ENCODE measurements around the gene TRMT61B. TPM values are rescaled to one million over a fixed set of nuclear protein-coding genes. Genes with fewer than 3 reads are reported as not detected.

Gene TRMT61B
- total and polyA plus RNA-seq, 2 of the 13 experiments (the other 11 are each of a cell fraction or from before 2014, with no cell fraction given) = 19.7 to 23.5 TPM

DNA sequence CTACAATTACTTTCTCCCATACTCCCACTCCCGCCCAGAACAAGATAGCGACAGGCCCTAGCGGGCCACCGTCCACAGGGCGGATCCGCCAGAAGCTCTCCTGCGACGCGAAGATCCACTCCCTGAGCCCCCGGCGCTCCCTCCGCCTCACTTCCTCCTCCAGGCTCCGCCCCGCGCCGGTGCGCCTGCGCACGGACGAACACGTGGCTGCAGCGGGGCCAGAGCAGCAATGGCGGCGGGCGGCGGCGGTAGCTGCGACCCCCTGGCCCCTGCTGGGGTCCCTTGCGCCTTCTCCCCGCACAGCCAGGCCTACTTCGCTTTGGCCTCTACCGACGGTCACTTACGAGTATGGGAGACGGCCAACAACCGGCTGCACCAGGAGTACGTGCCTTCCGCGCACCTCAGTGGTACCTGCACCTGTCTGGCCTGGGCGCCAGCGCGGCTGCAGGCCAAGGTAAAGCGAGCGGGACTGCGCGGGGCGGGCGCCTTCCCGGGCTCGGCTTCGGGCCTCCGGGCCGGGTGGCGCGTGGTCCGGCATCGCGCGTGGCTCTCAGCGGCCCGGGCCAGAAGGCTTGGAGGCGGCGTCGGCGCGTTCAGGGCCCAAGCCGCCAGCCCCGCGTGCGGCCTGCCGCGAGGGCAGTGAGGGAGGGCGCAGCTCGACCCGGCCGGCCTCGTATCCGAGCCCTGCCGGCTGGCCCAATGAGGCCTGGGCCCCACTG, 24.5 kb upstream of the TRMT61B start, which contains the start of gene WDR43 (continued):
- peak; percentile 97; the same call in 1 of the 2 replicates for TF ChIP-seq KLF13 (CRISPR knock-in tag; IDR thresholded peaks at IDR 0.05)
- 0 out of 2 replicates have a peak, but pooled peaks have one; percentile 80 for TF ChIP-seq ZFP36L2 (CRISPR knock-in tag; IDR thresholded peaks at IDR 0.05)
- peak; percentile 57 for TF ChIP-seq RXRB (CRISPR knock-in tag; IDR thresholded peaks at IDR 0.05; ENCODE audit: borderline replicate concordance)
- TF ChIP-seq, protein P1, sequence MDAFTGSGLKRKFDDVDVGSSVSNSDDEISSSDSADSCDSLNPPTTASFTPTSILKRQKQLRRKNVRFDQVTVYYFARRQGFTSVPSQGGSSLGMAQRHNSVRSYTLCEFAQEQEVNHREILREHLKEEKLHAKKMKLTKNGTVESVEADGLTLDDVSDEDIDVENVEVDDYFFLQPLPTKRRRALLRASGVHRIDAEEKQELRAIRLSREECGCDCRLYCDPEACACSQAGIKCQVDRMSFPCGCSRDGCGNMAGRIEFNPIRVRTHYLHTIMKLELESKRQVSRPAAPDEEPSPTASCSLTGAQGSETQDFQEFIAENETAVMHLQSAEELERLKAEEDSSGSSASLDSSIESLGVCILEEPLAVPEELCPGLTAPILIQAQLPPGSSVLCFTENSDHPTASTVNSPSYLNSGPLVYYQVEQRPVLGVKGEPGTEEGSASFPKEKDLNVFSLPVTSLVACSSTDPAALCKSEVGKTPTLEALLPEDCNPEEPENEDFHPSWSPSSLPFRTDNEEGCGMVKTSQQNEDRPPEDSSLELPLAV (CRISPR knock-in tag; conservative IDR thresholded peaks at IDR 0.05; ENCODE audit: low read depth) = no peak
- TF ChIP-seq TBX2 (CRISPR knock-in tag; IDR thresholded peaks at IDR 0.05; ENCODE audit: borderline replicate concordance) = no peak; the same call in none of the 2 replicates
- TF ChIP-seq ZBTB2 (CRISPR knock-in tag; IDR thresholded peaks at IDR 0.05; ENCODE audit: low read depth) = 0 out of 2 replicates have a peak, but pooled peaks have one; percentile 46
- peak; percentile 83; the same call in 1 of the 2 replicates for TF ChIP-seq ZFP82 (CRISPR knock-in tag; IDR thresholded peaks at IDR 0.05; ENCODE audit: borderline replicate concordance)
- TF ChIP-seq ZNF382 (CRISPR knock-in tag; IDR thresholded peaks at IDR 0.05; ENCODE audit: borderline replicate concordance) = no peak
- peak; percentile 62; the same call in 1 of the 2 replicates for TF ChIP-seq ZNF639 (CRISPR knock-in tag; conservative IDR thresholded peaks at IDR 0.05)
- TF ChIP-seq POLR2A (IDR thresholded peaks at IDR 0.05; ENCODE audit: insufficient read depth in 1 of 2, low read depth in 2 of 2, low read length in 2 of 2) = peak; percentile 88 to 97
- TF ChIP-seq ZNF33B (CRISPR knock-in tag; IDR thresholded peaks at IDR 0.05) = no peak
- TF ChIP-seq ZNF816 (CRISPR knock-in tag; IDR thresholded peaks at IDR 0.05; ENCODE audit: borderline replicate concordance) = peak; percentile 95; the same call in 1 of the 2 replicates
- TF ChIP-seq MEIS2 (CRISPR knock-in tag; IDR thresholded peaks at IDR 0.05) = peak; percentile 18; the same call in 1 of the 2 replicates
- no peak for TF ChIP-seq ZNF337 (CRISPR knock-in tag; IDR thresholded peaks at IDR 0.05; ENCODE audit: borderline replicate concordance, low read depth)
- TF ChIP-seq KDM3A (CRISPR knock-in tag; IDR thresholded peaks at IDR 0.05; ENCODE audit: low read depth) = peak; percentile 82
- TF ChIP-seq ZNF329 (CRISPR knock-in tag; IDR thresholded peaks at IDR 0.05; ENCODE audit: low read depth) = peak; percentile 93
- peak; percentile 99 for TF ChIP-seq PHF8 (CRISPR knock-in tag; IDR thresholded peaks at IDR 0.05)
- no peak for TF ChIP-seq ZSCAN20 (CRISPR knock-in tag; IDR thresholded peaks at IDR 0.05; ENCODE audit: borderline replicate concordance)
- no peak for TF ChIP-seq ZNF367 (CRISPR knock-in tag; IDR thresholded peaks at IDR 0.05; ENCODE audit: borderline replicate concordance)
- TF ChIP-seq ZNF615 (CRISPR knock-in tag; IDR thresholded peaks at IDR 0.05; ENCODE audit: borderline replicate concordance) = no peak
- no peak for TF ChIP-seq RBAK (CRISPR knock-in tag; IDR thresholded peaks at IDR 0.05)
- TF ChIP-seq, protein P2, sequence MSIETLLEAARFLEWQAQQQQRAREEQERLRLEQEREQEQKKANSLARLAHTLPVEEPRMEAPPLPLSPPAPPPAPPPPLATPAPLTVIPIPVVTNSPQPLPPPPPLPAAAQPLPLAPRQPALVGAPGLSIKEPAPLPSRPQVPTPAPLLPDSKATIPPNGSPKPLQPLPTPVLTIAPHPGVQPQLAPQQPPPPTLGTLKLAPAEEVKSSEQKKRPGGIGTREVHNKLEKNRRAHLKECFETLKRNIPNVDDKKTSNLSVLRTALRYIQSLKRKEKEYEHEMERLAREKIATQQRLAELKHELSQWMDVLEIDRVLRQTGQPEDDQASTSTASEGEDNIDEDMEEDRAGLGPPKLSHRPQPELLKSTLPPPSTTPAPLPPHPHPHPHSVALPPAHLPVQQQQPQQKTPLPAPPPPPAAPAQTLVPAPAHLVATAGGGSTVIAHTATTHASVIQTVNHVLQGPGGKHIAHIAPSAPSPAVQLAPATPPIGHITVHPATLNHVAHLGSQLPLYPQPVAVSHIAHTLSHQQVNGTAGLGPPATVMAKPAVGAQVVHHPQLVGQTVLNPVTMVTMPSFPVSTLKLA (IDR thresholded peaks at IDR 0.05) = peak; percentile 92
- TF ChIP-seq ZNF670 (CRISPR knock-in tag; IDR thresholded peaks at IDR 0.05; ENCODE audit: borderline replicate concordance) = peak; percentile 67; the same call in 1 of the 2 replicates
- TF ChIP-seq ZNF782 (CRISPR knock-in tag; IDR thresholded peaks at IDR 0.05; ENCODE audit: borderline replicate concordance) = no peak; the same call in none of the 2 replicates
- TF ChIP-seq ZBTB21 (CRISPR knock-in tag; IDR thresholded peaks at IDR 0.05) = 0 out of 2 replicates have a peak, but pooled peaks have one; percentile 40
